Measurements from ENCODE around the gene COL5A3.

COL5A3 gene

DNA sequence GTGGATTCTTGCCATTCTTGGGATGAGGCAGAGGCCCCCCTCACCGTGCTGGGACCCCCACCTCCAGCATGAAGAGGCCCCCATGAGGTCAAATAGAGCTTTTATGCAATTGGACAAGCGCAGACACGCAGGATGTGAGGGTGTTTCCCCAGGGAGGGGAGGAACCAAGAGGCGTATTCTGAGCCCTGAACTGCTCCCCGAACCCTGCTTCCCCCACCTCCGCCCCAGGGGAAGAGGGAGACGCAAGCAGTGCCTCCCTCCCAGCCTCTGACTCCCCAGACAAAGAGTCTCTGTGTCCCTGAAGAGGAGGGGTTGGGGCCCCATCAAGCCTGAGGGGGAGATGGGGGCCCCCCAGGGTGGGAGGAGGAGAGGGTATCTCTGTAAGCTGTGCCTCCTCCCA is 1.7 kb upstream of the COL5A3 start:
- no peak for DNase-seq (ENCODE audit: low read depth in 2 of 2)

DNA sequence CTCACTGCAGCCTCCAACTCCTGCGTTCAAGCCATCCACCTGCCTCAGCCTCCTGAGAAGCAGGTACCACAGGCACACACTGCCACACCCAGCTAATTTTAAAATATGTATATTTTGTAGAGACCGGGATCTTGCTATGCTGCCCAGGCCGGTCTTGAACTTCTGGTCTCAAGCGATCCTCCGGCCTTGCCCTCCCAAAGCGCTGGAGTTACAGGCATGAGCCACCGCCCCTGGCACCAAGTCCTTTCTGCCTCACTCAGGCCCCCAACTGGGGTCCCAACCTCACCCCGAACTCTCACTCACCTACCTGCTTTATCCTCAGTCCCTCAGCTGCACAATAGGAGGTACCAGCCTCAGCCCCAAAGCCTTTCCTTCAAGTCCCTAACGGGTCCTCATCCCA is 635 bp upstream of the COL5A3 start:
- no peak for DNase-seq (ENCODE audit: low read depth in 2 of 2)

DNA sequence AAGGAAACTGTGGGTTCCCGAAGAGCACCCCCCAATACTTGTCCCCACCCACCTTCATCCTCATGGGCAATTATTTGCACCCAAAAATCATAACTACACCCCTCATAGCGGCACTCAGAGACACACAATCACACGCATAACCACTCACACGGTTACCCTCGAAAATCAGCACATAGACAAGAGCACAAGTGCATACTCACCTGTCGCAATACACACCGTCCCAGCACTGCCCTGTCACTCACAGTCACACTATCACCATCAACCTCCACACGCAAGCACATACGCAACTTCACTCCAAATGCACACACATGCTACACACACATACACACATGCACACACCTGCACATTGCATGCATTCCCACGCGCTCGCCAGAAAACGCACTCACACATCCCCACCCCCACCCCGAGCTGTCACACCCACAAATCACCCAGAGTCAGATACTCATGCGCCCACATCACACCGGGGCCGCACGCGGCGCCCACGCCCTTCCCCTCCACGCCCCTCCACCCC is 535 bp downstream of the COL5A3 start:
- DNase-seq (ENCODE audit: low read depth in 2 of 2) = no peak

DNA sequence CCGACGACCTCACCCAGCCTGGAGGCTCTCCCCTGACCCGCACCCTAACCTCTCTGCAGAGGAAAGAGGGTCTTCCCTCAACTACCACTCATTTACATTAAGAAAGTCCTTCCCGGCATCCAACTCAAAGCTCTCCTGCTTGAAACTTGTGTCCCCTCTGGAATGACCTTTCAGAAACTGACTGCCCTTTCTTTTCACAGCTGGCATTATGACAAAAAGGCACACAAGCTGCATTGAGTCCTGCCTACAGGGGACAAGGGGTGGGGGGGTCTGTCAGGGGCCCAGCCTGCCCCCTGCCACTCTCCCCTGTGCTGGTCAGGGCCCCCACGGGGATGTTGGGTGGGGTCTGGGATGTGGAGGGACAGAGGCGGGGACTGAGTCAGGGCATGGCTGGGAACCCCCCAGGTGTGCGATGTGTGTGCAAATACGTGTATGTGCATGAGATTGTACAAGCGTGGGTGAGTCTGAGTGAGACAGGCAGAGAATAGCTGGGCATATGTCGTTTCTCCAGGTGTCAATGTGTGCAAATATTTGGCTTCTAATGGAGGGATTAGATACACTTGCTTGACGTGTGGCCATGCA is 2.0 kb downstream of the COL5A3 start:
- no peak for DNase-seq (ENCODE audit: low read depth in 2 of 2)

DNA sequence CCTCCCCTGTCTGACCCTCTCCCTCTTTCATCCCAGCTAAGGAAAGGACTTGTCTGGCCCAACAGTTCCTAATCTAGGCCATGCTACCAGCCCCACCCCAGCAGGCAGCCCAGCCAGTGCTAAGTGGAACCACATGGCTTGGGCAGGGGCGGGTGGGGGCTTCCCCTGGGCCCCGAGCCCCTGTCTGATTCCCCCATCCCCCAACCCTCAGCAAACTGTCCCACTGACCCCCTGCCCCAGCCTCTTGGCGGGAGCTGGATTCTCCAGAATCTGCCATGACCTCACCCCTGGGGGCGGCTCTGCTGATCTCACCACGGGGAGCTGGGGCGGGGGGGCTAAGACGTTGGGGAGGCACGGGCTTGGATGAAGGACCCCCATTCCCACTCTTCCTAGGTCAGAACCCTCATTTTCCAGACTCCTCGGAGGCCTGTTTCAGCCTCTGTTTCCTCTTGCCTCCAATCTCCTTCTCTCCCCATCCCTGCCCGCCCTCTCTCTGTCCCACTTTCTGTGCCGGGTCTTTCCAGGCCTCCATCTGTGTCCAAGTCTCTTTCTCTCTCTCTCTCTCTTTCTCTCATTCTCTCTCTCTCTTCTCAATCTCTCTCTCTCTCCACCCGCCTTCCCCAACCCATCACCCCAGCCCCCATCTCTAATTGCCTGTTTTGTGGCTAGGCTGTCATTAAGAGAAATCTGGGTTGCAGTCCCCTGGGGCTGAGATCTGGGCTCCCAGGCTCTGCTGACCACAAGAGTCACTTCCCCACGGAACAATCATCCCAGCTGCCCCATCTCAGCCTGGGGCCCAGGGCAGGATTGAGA is 2.7 kb downstream of the COL5A3 start:
- DNase-seq (ENCODE audit: low read depth in 2 of 2) = no peak

DNA sequence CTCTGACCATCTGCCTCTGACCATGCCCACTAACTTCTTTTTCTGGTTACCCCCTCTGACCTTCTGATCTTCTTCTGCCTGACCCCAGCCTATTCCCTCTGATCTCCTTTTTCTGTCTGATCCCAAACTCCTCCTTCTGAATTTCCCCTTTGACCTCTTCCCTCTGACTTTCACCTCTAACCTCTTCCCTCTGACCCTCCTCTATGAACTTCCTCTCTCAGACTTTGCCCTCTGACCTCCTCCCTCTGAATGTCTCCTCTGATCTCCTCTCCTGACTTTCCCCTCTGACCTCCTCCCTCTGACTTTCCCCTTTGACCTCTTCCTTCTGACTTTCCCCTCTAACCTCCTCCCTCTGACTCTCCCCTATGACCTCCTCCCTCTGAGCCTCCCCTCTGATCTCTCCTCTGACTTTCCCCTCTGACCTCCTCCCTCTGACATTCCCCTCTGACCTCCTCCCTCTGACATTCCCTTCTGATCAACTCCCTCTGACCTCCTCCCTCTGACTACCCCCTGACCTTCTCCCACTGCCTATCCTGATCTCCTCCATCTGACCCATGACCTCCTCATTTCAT is 3.5 kb downstream of the COL5A3 start:
- no peak for DNase-seq (ENCODE audit: low read depth in 2 of 2)

DNA sequence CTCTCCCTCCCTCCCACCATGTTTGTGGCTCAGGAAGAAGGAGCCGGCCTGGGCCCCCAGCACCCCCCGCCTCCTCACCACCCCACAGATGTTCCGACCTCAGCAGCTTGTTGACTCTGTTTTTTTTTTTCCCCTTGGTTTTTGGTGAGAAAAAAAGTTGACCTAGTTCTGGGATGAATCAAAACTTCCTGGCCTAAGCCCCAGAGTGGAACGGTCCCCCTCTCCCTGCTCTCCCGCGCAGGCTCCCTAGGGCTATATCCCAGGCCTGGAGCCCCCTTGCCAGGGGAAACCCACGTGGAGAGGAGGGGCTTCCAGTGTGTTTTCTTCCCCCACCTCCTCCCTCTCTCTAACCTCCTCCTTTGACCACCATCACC is 4.0 kb downstream of the COL5A3 start:
- DNase-seq (ENCODE audit: low read depth in 2 of 2) = no peak

DNA sequence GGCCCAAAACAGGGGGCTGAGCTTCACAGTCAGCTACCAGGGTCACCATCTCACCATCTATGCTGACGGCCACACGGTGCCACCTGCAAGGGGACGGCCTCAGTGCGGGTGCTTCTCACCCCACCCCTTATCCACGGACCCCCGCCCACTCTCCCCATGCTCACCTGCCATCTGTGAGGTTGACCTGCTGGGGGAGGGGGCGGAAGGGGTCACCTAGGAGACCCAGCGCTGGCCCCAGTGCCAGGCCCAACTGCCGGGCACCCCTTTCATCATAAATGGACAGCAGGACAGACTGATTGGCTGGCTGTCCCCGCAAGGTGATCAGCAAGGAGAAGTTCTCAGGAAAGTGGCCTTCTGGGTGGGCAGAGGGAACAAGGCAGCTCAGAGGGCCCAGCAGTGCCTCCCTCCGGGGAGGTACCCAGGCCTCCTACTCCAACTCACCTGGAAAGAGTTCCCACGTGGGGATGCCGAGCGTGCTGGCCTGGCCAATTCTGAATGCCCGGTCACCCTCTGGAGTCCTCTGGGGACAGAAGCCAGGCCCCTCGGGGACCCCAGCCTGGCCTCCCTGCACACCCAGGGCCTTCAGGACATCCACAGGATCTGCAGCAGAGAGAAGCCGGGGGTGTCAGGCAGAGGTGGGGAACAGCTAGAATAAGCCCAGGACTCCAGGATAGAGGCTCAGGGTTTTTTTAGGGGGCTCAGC is 4.5 kb downstream of the COL5A3 start:
- no peak for DNase-seq (ENCODE audit: low read depth in 2 of 2)

DNA sequence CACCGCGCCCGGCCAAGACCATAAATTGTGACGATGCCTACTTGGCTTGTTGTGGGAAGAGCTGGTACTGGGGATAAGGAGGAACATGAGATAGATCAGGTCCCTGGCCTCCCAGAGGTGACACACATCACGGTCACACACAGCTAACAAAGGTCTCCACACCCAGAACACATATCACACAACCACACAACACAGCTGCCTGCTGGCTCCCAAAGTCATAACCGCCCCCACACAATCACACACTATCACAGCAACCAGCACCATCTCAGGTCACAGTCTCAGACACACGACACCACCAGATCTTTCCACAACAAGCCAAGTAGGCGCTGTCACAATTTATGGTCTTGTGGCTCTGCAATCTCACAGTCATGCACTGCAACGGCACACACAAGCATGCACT is 5.7 kb downstream of the COL5A3 start:
- DNase-seq (ENCODE audit: low read depth in 2 of 2) = no peak

DNA sequence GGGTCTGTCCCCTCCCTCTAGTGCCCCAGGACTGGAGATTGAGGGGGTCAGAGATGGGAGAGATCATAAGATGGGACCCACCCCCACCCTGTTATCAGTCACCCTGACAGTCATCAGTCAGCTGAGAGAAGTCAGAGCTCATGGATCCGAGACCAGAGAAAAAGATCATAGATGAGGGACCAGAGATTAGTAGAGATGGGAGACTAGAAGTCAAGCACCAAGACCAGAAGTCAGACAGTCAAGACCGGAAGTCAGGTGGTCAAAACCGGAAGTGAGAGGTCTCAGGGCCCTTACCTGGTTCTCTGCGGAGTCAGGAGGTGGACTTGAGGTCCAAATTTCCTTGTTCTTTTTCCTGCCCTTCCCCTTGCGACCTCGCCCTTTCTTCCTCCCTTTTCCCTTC is 7.0 kb downstream of the COL5A3 start:
- no peak for DNase-seq (ENCODE audit: low read depth in 2 of 2)

DNA sequence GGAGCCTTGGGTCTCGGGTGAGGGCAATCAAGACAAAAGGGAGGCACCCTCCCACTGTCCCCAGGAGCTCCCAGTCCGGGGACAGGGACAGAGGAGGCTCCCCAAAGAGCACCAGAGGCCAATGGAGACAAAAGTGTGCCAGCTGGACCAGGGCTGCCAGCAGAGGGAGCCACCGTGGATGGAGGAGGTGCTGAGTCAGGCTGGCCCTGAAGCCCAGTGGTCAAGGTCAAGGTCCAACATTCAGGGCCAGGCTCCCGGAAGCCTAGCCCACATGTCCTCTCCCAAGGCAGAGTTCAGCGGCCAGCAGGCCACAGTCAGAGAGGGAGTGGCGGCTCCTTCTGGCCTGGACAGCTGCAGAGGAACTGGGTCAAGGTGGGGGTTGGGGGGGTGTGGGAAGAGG is 8.4 kb downstream of the COL5A3 start:
- DNase-seq (ENCODE audit: low read depth in 2 of 2) = no peak

DNA sequence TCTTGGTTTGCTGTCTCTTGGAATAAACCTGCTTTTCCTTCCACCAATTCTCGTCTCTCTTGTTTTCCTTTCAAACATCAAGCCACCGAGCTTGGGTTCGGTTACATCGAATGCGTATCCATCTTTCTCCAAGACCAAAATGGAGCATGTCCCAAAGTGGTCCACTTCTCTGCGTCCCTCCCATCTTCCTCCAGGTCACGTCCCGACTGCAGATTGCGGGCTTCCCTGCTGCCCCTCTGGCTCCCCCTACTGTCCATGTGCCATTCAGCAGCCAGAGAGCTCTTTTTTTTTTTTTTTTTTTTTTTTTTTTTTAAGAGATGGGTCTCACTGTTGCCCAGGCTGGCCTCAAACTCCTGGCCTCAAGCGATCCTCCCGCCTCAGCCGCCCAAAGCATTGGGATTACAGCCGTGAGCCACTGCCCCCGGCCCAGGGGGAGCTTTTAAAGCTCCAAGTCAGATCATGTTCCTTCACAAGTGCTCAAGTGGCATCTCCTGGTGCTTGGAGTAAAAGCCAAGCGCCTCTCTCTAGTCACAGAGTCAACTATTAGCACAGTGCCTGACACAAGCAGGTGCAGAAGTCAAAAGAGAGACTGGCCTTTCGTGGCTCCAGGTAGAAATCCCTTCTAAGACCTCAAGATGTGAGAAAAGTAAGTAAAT is 10.0 kb downstream of the COL5A3 start:
- DNase-seq (ENCODE audit: low read depth in 2 of 2) = peak; percentile 50 to 52

DNA sequence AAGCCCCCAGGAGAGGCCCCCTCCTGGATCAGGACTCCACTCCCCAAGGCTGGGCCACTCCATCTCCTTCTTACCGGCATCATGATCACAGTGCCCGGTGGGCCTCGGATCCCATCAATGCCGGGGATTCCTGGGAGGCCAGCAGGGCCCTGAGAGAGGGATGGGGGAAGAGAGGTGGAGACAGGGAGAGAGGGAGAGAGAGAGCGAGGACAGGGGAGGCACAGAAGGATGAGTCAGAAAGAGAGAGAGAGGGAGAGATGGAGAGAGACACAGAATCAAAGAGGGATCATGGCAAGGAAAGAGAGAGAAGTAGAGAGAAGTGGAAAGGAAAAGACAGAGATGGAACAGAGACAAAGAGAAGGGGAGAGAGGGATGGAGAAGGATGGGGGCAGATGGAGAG is 13.8 kb downstream of the COL5A3 start:
- no peak for DNase-seq (ENCODE audit: low read depth in 2 of 2)

DNA sequence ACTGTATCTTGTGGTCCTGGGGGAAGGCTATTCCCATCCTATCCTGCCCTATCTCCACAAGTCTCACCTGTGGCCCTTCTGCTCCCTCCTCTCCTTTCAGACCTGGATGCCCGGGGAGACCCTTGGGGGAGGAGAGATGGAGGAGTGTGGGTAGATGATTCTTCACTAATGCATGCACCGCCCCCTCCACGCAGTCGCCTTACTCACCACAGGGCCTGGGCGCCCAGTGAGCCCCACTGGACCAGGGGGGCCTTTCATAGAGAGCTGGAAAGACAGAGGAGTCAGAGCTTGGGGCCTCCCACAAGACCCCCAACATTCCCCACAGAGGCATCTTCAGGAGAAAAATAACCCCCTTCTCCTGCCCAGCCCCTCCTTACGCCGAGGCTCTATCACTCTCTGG is 14.3 kb downstream of the COL5A3 start:
- DNase-seq (ENCODE audit: low read depth in 2 of 2) = no peak

DNA sequence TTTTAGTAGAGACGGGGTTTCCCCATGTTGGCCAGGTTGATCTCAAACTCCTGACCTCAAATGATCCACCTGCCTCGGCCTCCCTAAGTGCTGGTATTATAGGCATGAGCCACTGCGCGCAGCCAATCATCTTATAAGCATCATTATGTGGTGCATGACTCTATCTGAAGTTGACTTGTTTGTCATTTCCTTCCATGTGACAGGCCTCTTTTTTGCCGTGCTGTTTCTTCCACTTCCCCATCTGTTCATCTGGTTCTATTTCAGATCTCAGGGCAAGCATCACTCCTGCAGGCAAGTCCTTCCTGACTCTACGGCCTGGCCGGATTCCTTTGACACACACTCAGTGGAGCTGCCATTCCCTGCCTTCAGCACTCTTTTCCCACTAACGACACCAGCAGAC is 15.2 kb downstream of the COL5A3 start:
- no peak for DNase-seq (ENCODE audit: low read depth in 2 of 2)

DNA sequence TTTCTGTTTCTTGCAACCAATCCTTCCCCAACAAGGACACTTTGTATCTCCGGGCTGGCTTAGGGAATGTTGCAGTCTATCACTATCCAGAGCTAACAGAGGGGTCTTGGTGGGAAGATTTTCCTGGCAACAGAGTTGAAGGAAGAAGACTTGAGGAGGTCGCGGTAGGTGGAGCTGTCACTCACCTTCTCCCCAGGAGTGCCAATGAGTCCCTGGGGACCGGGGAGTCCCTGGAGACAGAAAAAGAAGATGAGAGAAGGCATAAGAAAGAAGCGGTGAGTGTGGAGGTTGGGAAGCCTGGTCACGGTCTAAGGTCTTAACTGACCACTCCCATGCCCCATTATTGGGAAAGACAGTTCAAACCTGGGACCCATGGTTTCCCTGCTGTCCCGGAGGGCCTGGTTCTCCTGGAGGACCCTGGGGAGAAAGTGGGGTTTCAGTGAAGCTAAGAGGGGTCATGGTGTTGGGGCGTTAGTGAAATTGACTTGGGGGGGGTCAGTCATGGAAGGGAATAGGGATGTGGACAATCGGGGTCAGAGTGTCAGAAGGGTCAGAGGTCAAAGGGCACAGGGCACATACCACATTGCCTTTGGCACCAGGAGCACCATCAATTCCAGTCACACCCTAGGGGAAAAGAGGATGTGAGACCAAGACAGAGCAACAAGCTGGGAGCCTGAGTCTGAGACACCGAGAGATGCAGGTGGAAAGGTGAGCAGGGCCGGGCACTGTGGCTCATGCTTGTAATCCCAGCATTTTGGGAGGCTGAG is 18.7 kb downstream of the COL5A3 start:
- no peak for DNase-seq (ENCODE audit: low read depth in 2 of 2)

DNA sequence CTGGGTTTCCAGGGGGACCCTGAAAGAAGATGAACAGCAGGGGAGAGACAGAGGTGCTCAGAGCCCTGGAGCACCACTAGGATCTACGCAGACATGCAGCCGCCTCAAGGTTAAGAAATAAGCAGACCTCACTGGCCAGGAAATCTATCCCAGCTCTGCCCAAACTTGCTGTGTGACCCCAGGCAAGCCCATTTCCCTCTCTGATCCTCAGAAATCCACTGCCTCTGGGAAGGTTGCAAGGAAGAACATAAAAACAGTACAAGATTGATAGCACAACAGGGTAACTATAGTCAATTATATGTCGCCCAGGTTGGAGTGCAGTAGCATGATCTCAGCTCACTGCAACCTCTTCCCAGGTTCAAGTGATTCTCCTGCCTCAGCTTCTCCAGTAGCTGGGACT is 20.8 kb downstream of the COL5A3 start:
- DNase-seq (ENCODE audit: low read depth in 2 of 2) = no peak

DNA sequence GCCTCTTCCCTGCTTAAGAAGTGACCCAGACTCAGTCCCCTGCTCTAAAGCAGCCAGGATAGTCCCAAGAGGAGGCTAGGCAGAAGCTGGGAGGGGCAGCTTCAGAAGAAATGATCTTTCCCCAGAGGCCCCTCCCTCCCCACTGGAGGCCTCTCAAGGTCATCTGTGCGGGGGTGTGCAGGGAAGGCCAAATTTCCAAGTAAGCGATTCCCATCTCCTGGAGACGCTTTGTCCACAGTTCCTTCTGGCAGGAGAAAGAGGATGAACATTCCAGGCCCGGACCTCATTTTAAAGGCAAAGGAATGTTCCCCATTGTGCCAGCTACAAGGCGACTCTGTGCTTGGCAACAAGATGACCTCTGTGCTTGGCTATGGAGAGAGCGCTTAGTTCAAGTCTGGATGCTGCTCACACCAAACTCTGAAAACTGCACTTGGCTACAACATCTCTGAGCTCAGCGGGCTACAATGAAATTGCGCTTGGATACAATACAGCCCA is 23.5 kb downstream of the COL5A3 start:
- DNase-seq (ENCODE audit: low read depth in 2 of 2) = no peak

DNA sequence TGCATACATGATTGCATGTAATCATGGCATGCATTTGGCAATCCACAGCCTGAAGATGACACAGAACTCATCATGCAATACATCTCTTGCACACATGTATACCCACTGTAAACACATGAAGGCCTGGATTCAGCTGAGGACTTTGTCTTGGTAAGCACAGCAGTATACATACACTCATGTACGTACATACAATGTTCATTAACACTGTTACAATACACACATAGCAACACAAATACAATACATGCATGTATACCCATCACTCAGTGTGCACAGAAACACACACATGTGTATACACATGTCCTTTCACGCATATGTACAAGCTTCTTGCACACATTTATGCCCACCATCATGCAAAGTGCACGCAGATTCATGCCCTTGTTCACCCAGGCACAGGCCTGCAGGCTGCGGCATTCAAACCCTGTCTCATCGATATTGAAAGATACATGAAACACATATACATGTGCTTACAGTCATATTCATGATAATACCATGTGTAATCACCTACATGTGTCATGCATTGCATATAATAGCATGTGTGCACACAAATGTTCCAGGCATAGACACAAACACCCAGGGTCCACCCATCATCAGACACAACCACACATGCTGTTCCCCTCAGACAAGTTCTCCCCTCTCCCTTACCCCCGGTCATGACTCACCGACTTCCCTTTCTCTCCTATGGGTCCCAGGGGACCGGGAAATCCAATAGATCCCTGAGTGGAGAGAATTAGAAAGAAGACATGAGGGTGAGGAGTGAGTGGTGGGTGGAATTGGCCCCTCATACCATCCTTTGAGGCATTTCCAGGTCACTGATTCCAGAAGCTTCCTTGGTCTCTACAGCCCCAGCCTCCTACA is 28.7 kb downstream of the COL5A3 start:
- no peak for DNase-seq (ENCODE audit: low read depth in 2 of 2)

DNA sequence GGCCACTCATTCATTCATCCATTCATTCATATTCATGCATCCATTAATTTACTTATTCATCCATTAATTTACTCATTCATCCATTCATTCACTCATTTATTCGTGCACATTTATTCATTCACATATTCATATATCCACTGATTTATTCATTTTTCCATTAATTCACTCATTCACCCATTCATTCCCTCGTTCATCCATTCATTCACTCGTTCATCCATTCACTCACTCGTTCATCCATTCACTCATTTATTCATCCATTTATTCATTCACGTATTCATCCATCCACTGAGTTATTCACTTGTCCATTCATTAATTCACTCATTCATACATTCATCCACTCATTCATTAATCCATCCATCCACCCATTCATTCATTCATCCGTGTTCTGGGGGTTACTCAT is 38.2 kb downstream of the COL5A3 start:
- no peak for DNase-seq (ENCODE audit: low read depth in 2 of 2)

Data from stimulated activated CD8-positive, alpha-beta memory T cell treated with anti-CD3 and anti-CD28 coated beads, Interleukin-2, amount 100 ng/mL, for 48 hours (primary cell).